Common myeloid progenitor, CD34-positive (primary cell): ENCODE data around the gene ULK4.

ENCODE experiments used
- CTCF ChIA-PET: fragments of 350-600 bp; sonication (Branson Sonifier 250); formaldehyde crosslinking; loops from one replicate; lab custom pipeline; 2021; ENCODE audit warnings: antibody characterized with exemption; lab: Charles Lee
- POLR2A ChIA-PET: fragments of 350-600 bp; sonication (Branson Sonifier 250); formaldehyde crosslinking; loops from one replicate; lab custom pipeline; 2021; ENCODE audit warnings: antibody characterized with exemption; lab: Charles Lee
- DNase-seq, 3 donors: peaks; one replicate each; pipeline versions ENCODE4 v3.0.0 to v3.0.0-alpha.2; 2013
- H3K27ac ChIP-seq, 2 experiments: 1 replicate in 1 of 2; 2 replicates in 1 of 2; pipeline ENCODE4 v1.7.0; 2013; ENCODE audit warnings: inconsistent platforms in 2 of 2, low read length in 2 of 2, mild to moderate bottlenecking in 2 of 2, low read depth in 1 of 2, moderate library complexity in 1 of 2; ENCODE audit not compliant: severe bottlenecking in 2 of 2, insufficient read depth in 1 of 2, poor library complexity in 1 of 2
- H3K27me3 ChIP-seq, 5 experiments: replicated peaks in 2 of 5; 1 replicate in 3 of 5; 2 replicates in 2 of 5; pipeline versions ENCODE4 v1.6.1 to v1.7.0; 2013; ENCODE audit warnings: low read length in 4 of 5, mild to moderate bottlenecking in 2 of 5, moderate library complexity in 2 of 5, inconsistent platforms in 1 of 5; ENCODE audit not compliant: insufficient read depth in 5 of 5, control insufficient read depth in 4 of 5
- H3K36me3 ChIP-seq, 4 experiments: 1 replicate in 2 of 4; 2 replicates in 2 of 4; pipeline versions ENCODE4 v1.6.1 to v1.7.0; 2013; ENCODE audit warnings: low read length in 3 of 4, control low read depth in 1 of 4, mild to moderate bottlenecking in 1 of 4; ENCODE audit not compliant: control insufficient read depth in 4 of 4, insufficient read depth in 4 of 4
- H3K4me1 ChIP-seq, 4 experiments: 1 replicate in 3 of 4; 2 replicates in 1 of 4; pipeline versions ENCODE4 v1.6.1 to v1.7.1; 2013; ENCODE audit warnings: low read length in 3 of 4, mild to moderate bottlenecking in 3 of 4, control low read depth in 1 of 4, inconsistent platforms in 1 of 4, moderate library complexity in 1 of 4; ENCODE audit not compliant: control insufficient read depth in 4 of 4, insufficient read depth in 4 of 4; ENCODE audit errors: control extremely low read depth in 1 of 4
- H3K4me3 ChIP-seq, 7 experiments: 1 replicate in 4 of 7; 2 replicates in 3 of 7; pipeline versions ENCODE4 v1.5.1 to v1.7.0; 2013; ENCODE audit warnings: mild to moderate bottlenecking in 7 of 7, low read length in 6 of 7, moderate library complexity in 6 of 7, inconsistent platforms in 2 of 7, low read depth in 2 of 7, control low read depth in 1 of 7; ENCODE audit not compliant: insufficient read depth in 4 of 7, control insufficient read depth in 1 of 7; ENCODE audit errors: extremely low read depth in 1 of 7
- H3K9me3 ChIP-seq, 5 experiments: 1 replicate in 4 of 5; 2 replicates in 1 of 5; pipeline versions ENCODE4 v1.6.1 to v1.7.1; 2013; ENCODE audit warnings: low read length in 4 of 5, mild to moderate bottlenecking in 2 of 5, inconsistent platforms in 1 of 5, low read depth in 1 of 5, moderate library complexity in 1 of 5; ENCODE audit not compliant: control insufficient read depth in 4 of 5, insufficient read depth in 2 of 5; ENCODE audit errors: control extremely low read depth in 1 of 5
- WGBS: methylation state at CpG from one replicate; pipeline ENCODE4 v1.1.5; 2013; ENCODE audit not compliant: insufficient coverage; 5-methylcytosine and 5-hydroxymethylcytosine counted together

ULK4 gene

GRCh38 chr3:41223691-41224090 lies 738.2 kb downstream of the ULK4 start:
- H3K4me3 ChIP-seq, result no peak overlapping the region
- 100% methylated on average over 1 of the region's 2 CpGs for WGBS
- no peak for DNase-seq
- ChIA-PET CTCF (interaction anchor here (1.0 to 1.9 kb wide), 3 partner anchors 9 to 12 kb away, joined by 3 to 11 read pairs (median 6); no protein-coding TSS in a partner anchor), POLR2A (interaction anchor here (0.6 kb wide), 1 partner anchor 9 kb away, joined by 3 read pairs; no protein-coding TSS in a partner anchor)
- peaks cover 0 to 7% (median 2%) of the 10 kb centered on the region in 4 experiments for H3K4me1 ChIP-seq
- H3K27ac ChIP-seq, result no peak overlapping the region
- H3K36me3 ChIP-seq, result peaks cover 22 to 54% (median 45%) of the 10 kb centered on the region in 4 experiments
- no peaks in the 10 kb centered on the region for H3K9me3 ChIP-seq
- H3K27me3 ChIP-seq, result no peaks in the 10 kb centered on the region

DNA sequence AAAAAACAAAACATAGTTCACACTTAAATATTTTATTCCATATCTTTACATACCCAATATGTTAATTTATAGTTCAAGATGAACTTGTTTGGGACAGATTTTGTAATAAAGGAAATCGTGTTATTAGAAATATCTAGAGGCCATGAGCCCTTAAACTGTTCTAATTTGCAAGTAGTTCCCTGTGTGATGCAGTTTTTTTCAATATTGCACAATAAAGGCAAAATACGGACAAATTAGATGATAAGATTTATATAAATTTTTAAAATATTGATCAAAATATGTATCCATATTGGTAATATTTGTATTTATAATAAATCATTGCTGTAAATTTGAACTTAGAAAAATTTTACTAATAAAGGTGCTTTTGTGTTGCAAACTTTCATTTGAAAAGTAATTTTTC lies 738.8 kb downstream of the ULK4 start:
- H3K9me3 ChIP-seq, result no peaks in the 10 kb centered on the region
- H3K4me3 ChIP-seq, result no peak overlapping the region
- peaks cover 22 to 51% (median 41%) of the 10 kb centered on the region in 4 experiments for H3K36me3 ChIP-seq
- ChIA-PET POLR2A (no interaction called here), CTCF (interaction anchor here (1.0 kb wide), 1 partner anchor 9 kb away, joined by 3 read pairs; no protein-coding TSS in a partner anchor)
- WGBS, result 100% methylated on average over 1 of the region's 2 CpGs
- H3K4me1 ChIP-seq, result peaks cover 0 to 7% (median 2%) of the 10 kb centered on the region in 4 experiments
- DNase-seq, result no peak
- H3K27ac ChIP-seq, result no peak overlapping the region
- no peaks in the 10 kb centered on the region for H3K27me3 ChIP-seq

GRCh38 chr3:41222501-41222900 lies 739.4 kb downstream of the ULK4 start:
- Histone ChIP-seq H3K4me1 (peaks cover 0 to 7% (median 2%) of the 10 kb centered on the region in 4 experiments), H3K4me3 (no peak overlapping the region), H3K9me3 (no peaks in the 10 kb centered on the region), H3K36me3 (peaks cover 22 to 46% (median 36%) of the 10 kb centered on the region in 4 experiments), H3K27ac (no peak overlapping the region), H3K27me3 (no peaks in the 10 kb centered on the region)
- ChIA-PET CTCF (no interaction called here), POLR2A (interaction anchor here (1.0 kb wide), 1 partner anchor 24 kb away, joined by 3 read pairs; the partner anchor contains the start of gene CTNNB1)
- no peak for DNase-seq
- WGBS, result 100% methylated on average over 2 of the region's 3 CpGs

DNA sequence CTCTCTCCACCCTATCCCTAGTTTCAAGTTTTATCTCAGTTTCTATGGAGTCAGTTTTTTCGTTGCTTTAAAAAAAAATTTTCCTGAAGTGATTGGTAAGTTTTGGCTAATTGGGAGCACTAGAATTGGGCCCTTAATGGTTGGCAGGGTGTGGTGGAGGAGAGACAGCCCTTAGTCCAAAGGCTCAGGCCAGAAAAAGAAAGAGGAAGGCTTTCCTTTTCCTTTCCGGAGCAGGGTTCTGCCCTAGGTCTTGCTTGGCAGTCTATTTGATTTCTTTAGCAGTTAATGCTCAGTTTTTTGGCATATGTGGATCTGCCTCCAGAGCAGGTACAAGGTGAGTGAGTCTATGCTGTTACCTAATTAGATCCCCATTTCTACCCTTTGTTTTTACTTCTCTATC lies 739.9 kb downstream of the ULK4 start:
- Histone ChIP-seq H3K4me1 (peaks cover 0 to 7% (median 2%) of the 10 kb centered on the region in 4 experiments), H3K9me3 (no peaks in the 10 kb centered on the region), H3K4me3 (no peak overlapping the region), H3K36me3 (peaks cover 22 to 42% (median 31%) of the 10 kb centered on the region in 4 experiments), H3K27ac (no peak overlapping the region), H3K27me3 (no peaks in the 10 kb centered on the region)
- ChIA-PET POLR2A (interaction anchor here (1.0 kb wide), 1 partner anchor 23 kb away, joined by 3 read pairs; the partner anchor contains the start of gene CTNNB1), CTCF (no interaction called here)
- no peak for DNase-seq
- 43% methylated on average over 1 of the region's 2 CpGs for WGBS

DNA sequence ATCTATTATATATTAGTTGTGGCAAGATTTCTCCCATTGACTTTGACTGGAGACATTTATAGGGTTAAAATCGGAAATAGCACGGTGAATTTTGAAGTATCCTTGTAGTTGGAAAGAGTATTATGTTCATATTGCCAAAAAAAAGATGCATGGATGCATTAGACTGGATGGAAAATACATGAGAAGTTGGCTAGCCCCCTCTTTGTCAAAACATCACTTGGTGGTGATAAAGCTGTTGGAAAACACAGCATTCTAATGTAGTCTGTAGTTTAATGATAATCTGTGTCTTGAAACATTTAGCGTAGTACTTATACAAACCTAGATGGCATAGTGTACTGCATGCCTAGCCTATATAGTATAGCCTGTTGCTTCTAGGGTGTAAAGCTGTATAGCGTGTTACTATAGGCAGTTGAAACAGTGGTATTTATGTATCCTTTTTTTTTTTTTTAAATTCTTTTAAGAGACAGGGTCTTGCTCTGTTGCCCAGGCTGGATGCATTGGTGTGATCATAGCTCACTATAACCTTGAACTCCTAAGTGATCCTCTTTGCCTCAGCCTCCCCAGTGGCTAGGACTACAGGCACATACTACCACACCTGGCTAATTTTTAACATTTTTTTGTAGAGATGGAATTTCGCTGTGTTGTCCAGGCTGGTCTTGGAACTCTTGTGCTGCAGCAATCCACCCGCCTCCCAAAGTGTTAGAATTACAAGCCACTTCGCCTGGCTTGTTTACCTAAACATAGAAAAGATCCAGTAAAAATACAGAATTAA lies 740.8 kb downstream of the ULK4 start:
- Histone ChIP-seq H3K27me3 (no peaks in the 10 kb centered on the region), H3K9me3 (no peaks in the 10 kb centered on the region), H3K4me1 (peaks cover 0 to 7% (median 2%) of the 10 kb centered on the region in 4 experiments), H3K36me3 (peaks cover 18 to 32% (median 22%) of the 10 kb centered on the region in 4 experiments), H3K4me3 (no peak overlapping the region), H3K27ac (no peak overlapping the region)
- ChIA-PET POLR2A (interaction anchor here (0.6 to 1.3 kb wide), 3 partner anchors 13 to 1023 kb away, joined by 3 to 6 read pairs (median 3); partner anchors contain the start of gene CTNNB1), CTCF (interaction anchor here (1.3 to 1.8 kb wide), 2 partner anchors 10 to 14 kb away, joined by 3 to 4 read pairs; no protein-coding TSS in a partner anchor)
- WGBS, result 86% methylated on average over 2 of the region's 7 CpGs
- DNase-seq, result no peak

GRCh38 chr3:41219424-41219823 lies 742.5 kb downstream of the ULK4 start:
- Histone ChIP-seq H3K9me3 (no peaks in the 10 kb centered on the region), H3K36me3 (peaks cover 4 to 16% (median 7%) of the 10 kb centered on the region in 4 experiments), H3K27ac (no peak overlapping the region), H3K4me1 (peaks cover 0 to 7% (median 2%) of the 10 kb centered on the region in 4 experiments), H3K27me3 (no peaks in the 10 kb centered on the region), H3K4me3 (no peak overlapping the region)
- DNase-seq, result no peak
- CTCF ChIA-PET, result interaction anchor here (0.6 to 0.8 kb wide), 2 partner anchors 9 to 358 kb away, joined by 4 read pairs; no protein-coding TSS in a partner anchor
- no CpG with 5 or more reads among the region's 1 CpG for WGBS
- POLR2A ChIA-PET, result interaction anchor here (0.7 kb wide), 1 partner anchor 139 kb away, joined by 7 read pairs; no protein-coding TSS in a partner anchor
